ENCODE data around the gene LTA4H.

DNA sequence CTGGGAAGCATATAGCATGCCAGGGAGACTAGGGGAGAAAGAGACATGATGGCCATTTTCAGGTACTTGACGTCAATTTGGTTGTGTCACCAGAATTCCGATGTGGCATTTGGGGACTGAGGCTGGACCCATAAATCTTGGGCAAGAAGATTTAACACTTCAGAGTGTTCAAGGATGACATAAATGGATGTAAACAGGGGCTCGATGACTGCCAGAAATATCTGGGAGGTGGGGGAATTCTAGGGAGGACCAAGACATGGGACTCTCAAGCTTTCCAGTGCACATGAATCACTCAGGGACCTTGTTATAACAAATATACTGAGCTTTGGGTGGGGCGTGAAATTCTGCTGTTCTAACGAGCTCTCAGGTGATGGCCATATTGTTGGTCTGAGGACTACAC, 57.0 kb downstream of the LTA4H start:
- TF ChIP-seq POLR2A (IDR thresholded peaks at IDR 0.05; ENCODE audit: low read length) (no peak), GATA1 (IDR thresholded peaks at IDR 0.05; ENCODE audit: low read depth, low read length) (no peak)
